ENCODE measurements around the gene CCR1.

The CCR1 gene

DNA sequence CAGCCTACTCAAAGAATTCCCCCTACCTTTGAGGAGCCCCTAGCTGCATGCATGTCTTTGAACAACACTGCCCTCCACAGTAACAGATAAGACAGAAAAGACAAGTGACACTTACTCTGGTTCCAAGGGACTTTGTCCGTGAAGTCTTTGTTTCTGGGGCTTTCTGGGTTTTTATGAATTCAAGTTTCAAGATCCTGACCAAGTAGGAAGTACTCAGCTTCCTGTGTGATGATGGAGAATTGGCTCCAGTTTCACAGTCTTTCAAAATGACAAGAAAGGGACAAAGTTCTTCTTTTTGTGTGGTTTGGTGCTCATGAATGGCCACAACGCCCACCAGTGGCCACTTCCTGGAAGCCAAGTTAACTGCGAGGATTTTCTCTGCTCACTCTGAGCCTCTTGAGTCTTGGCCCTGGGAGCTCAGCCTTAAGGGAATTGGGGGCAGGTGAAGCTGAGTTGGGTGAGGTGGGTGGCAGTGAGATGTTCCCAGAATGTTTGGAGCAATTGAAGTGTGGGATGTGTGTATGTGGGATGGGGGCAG lies at the start of gene CCR1:
Gene CCR1, minus strand, starts transcription at position 147 of the 538 bp plus-strand sequence. CDS start 4,000 bp downstream, outside the sequence.
- in situ Hi-C loops (cut with MboI; ENCODE audit: low sequenced_read_pairs, unreplicated experiment), result loop anchor here (10.0 kb wide), 2 partner anchors 123 to 263 kb away; partner anchors contain the start of gene CXCR6
- peak; percentile 55 for DNase-seq (ENCODE audit: low spot score)
- TF ChIP-seq, protein P1, sequence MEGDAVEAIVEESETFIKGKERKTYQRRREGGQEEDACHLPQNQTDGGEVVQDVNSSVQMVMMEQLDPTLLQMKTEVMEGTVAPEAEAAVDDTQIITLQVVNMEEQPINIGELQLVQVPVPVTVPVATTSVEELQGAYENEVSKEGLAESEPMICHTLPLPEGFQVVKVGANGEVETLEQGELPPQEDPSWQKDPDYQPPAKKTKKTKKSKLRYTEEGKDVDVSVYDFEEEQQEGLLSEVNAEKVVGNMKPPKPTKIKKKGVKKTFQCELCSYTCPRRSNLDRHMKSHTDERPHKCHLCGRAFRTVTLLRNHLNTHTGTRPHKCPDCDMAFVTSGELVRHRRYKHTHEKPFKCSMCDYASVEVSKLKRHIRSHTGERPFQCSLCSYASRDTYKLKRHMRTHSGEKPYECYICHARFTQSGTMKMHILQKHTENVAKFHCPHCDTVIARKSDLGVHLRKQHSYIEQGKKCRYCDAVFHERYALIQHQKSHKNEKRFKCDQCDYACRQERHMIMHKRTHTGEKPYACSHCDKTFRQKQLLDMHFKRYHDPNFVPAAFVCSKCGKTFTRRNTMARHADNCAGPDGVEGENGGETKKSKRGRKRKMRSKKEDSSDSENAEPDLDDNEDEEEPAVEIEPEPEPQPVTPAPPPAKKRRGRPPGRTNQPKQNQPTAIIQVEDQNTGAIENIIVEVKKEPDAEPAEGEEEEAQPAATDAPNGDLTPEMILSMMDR (IDR thresholded peaks at IDR 0.05; ENCODE audit: borderline replicate concordance, control extremely low read depth, extremely low read depth, insufficient read depth, missing control alignments), result peak; percentile 57

DNA sequence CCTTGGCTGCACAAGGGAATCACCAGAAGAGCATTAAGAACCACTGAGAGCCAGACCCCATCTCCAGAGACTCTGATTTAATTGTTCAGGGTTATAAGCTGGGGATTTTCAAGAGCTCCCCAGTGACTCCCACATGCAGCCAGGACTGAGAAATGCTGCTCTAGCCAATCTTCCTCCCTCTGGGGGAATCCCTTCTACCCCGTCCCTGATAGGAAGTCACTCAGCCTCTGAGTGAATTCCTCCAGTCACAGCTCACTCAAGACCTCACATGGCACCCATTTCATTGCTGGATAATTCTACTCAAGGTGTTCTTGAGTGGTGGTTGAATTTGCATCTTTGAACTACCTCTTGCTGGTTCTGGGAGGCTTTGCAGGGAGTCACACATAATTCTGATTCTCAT lies 44.9 kb upstream of the CCR1 start:
- DNase-seq (ENCODE audit: low spot score), result no peak
- TF ChIP-seq, protein P1 (IDR thresholded peaks at IDR 0.05; ENCODE audit: borderline replicate concordance, control extremely low read depth, extremely low read depth, insufficient read depth, missing control alignments), result no peak
- in situ Hi-C loops (cut with MboI; ENCODE audit: low sequenced_read_pairs, unreplicated experiment), result no loop called here

DNA sequence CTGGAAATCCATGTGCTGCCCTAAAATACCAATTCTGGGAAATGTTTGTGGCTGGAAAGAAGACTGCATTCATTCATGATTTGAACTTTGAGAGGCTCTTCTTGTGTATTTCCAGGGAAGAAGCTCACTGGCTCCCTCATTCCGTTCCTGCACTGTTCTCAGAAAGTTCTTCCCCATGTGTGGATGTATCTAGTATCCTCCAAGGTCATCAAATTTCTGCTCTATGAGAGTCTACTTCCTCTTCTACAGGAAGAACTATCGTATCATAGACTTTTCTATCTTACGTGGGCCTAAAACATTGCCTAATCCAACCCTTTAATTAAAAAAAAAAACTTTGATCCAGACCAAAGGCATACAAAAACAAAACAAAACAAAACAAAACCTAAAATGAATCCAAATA lies 37.0 kb upstream of the CCR1 start:
- in situ Hi-C loops (cut with MboI; ENCODE audit: low sequenced_read_pairs, unreplicated experiment), result no loop called here
- TF ChIP-seq, protein P1 (IDR thresholded peaks at IDR 0.05; ENCODE audit: borderline replicate concordance, control extremely low read depth, extremely low read depth, insufficient read depth, missing control alignments), result no peak
- no peak for DNase-seq (ENCODE audit: low spot score)

DNA sequence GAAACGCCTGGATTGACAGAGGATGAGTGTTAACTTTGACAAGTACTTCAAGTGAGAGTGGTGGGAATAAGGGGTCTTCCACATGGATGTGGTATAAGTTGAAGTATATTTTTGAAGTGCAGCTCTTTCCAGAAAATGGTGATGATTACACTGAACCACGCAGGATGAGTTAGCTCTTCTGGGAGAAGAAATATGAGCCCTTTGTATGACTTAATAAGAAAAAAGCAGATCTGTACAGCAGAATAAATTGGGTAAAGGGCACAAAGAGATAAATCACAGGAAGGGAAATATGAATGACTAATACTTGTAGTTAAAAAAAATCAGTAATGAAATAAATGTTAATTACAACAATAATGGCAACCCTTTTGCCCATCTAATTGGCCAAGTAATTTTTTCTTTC lies 35.4 kb upstream of the CCR1 start:
- DNase-seq (ENCODE audit: low spot score), result no peak
- in situ Hi-C loops (cut with MboI; ENCODE audit: low sequenced_read_pairs, unreplicated experiment), result no loop called here

DNA sequence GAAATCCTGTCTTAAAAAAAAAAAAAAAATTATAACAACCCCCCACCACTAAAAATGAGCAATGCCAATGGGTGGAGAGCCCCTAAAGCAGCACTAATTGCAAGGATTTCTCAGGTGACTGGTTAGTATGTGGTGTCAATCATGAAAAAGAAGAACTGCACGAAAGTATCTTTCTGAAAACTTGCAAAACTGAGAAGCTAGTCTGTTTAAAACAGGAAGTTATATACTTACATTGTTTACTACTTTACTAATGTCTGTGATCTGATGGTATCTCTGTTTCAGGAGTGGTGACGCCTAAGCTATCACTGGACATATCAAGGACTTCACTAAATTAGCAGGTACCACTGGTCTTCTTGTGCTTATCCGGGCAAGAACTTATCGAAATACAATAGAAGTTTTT lies 34.0 kb upstream of the CCR1 start, which contains the start of gene CCR3:
Gene CCR3, plus strand, starts transcription at position 341 of the 400 bp plus-strand sequence. CDS start 22,699 bp downstream, outside the sequence.
- TF ChIP-seq, protein P1 (IDR thresholded peaks at IDR 0.05; ENCODE audit: borderline replicate concordance, control extremely low read depth, extremely low read depth, insufficient read depth, missing control alignments), result no peak
- no peak for DNase-seq (ENCODE audit: low spot score)
- in situ Hi-C loops (cut with MboI; ENCODE audit: low sequenced_read_pairs, unreplicated experiment), result no loop called here

More for the DNA sequence above, 35.4 kb upstream of the CCR1 start:
- TF ChIP-seq, protein P1 (IDR thresholded peaks at IDR 0.05; ENCODE audit: borderline replicate concordance, control extremely low read depth, extremely low read depth, insufficient read depth, missing control alignments), result no peak

DNA sequence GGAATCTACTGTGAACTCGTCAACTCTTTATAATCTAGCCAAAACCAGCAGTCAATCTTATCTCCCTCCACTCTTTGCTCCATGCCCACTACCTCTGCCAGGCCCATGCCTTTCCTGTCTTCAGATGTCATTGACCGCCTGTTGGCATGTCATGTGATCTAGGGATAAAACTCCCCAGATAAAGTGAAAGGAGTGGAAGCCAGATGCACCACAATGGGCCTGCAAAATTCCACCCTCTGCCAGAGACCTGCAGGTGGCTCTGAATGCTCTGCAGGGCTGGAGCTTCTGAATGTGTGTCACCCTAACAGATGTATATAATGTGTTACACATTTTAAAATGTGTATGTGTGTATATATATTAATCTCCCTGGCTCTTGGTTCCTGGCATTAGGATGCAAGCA lies 31.8 kb upstream of the CCR1 start:
- in situ Hi-C loops (cut with MboI; ENCODE audit: low sequenced_read_pairs, unreplicated experiment), result no loop called here
- TF ChIP-seq, protein P1 (IDR thresholded peaks at IDR 0.05; ENCODE audit: borderline replicate concordance, control extremely low read depth, extremely low read depth, insufficient read depth, missing control alignments), result no peak
- DNase-seq (ENCODE audit: low spot score), result no peak

Data from GM13976 (cell line).